IMR-90 (cell line): ENCODE results near the gene KRTAP4-1. TPM values are rescaled to one million over a fixed set of nuclear protein-coding genes. Genes with fewer than 3 reads are reported as not detected.

ENCODE experiments used
- ATAC-seq: fragments of 200-7000 bp; cut with Tn5 transposase; 2 replicates; pipeline ENCODE4 v1.9.1; 2020; ENCODE audit warnings: low read depth, mild to moderate bottlenecking, moderate library complexity
- BruUV-seq: library from RNA; stranded (reverse); fragments of 400-500 nt; replicated peaks from 2 replicates; lab custom pipeline; 2021; lab: Mats Ljungman, UMichigan
- CTCF ChIA-PET: fragments of 300-600 bp; formaldehyde crosslinking; extraction: SDS; loops from one replicate; lab custom pipeline; 2021; ENCODE audit warnings: antibody characterized with exemption; lab: Yijun Ruan, JAX
- POLR2A ChIA-PET: fragments of 300-600 bp; sonication (Branson Sonifier 250); formaldehyde crosslinking; loops from one replicate; lab custom pipeline; 2022; ENCODE audit warnings: antibody characterized with exemption; ENCODE audit not compliant: unreplicated experiment; lab: Charles Lee
- DNase-seq: peaks from one replicate; pipeline ENCODE4 v3.0.0; 2013
- H2AFZ ChIP-seq: replicated peaks from 2 replicates; pipeline ENCODE3; 2013; ENCODE audit warnings: low read length, mild to moderate bottlenecking; ENCODE audit not compliant: poor library complexity
- H2AK5ac ChIP-seq: 2 replicates; pipeline ENCODE4 v1.6.1; 2013; ENCODE audit warnings: low read depth, low read length, inconsistent platforms
- H2AK9ac ChIP-seq: replicated peaks from 2 replicates; pipeline ENCODE3; 2013; ENCODE audit warnings: mild to moderate bottlenecking, low read depth, low read length, moderate library complexity; ENCODE audit not compliant: poor library complexity
- H2BK120ac ChIP-seq: 2 replicates; pipeline ENCODE4 v1.6.1; 2013; ENCODE audit warnings: low read depth, low read length, inconsistent platforms
- H2BK15ac ChIP-seq: 3 replicates; pipeline ENCODE4 v1.6.1; 2013; ENCODE audit warnings: low read depth, low read length, inconsistent platforms
- H2BK20ac ChIP-seq: 2 replicates; pipeline ENCODE4 v1.6.1; 2013; ENCODE audit warnings: low read depth, mild to moderate bottlenecking, inconsistent platforms, low read length, moderate library complexity
- H2BK5ac ChIP-seq: 2 replicates; pipeline ENCODE4 v1.6.1; 2013; ENCODE audit warnings: mild to moderate bottlenecking, low read depth, low read length, inconsistent platforms; ENCODE audit not compliant: poor library complexity, severe bottlenecking
- H3K14ac ChIP-seq: replicated peaks from 2 replicates; pipeline ENCODE4 v1.6.1; 2013; ENCODE audit warnings: low read depth, low read length, inconsistent platforms
- H3K18ac ChIP-seq: 2 replicates; pipeline ENCODE4 v1.6.1; 2013; ENCODE audit warnings: low read depth, low read length, control low read depth
- H3K23ac ChIP-seq: 2 replicates; pipeline ENCODE4 v1.6.1; 2013; ENCODE audit warnings: low read depth, low read length, inconsistent platforms
- H3K27ac ChIP-seq: 2 replicates; pipeline ENCODE4 v1.5.1; 2013; ENCODE audit warnings: mild to moderate bottlenecking, control low read depth, low read length; ENCODE audit not compliant: insufficient read depth
- H3K27me3 ChIP-seq: 2 replicates; pipeline ENCODE4 v1.6.1; 2013; ENCODE audit warnings: low read length; ENCODE audit not compliant: control insufficient read depth, insufficient read depth
- H3K36me3 ChIP-seq: 2 replicates; pipeline ENCODE4 v1.6.1; 2013; ENCODE audit warnings: low read length, mixed read lengths; ENCODE audit not compliant: control insufficient read depth, insufficient read depth
- H3K4ac ChIP-seq: 2 replicates; pipeline ENCODE4 v1.6.1; 2013; ENCODE audit warnings: low read depth, low read length, inconsistent platforms
- H3K4me1 ChIP-seq: 2 replicates; pipeline ENCODE4 v1.6.1; 2013; ENCODE audit warnings: low read length, mixed read lengths; ENCODE audit not compliant: control insufficient read depth, insufficient read depth
- H3K4me2 ChIP-seq: 2 replicates; pipeline ENCODE4 v1.6.1; 2013; ENCODE audit warnings: low read depth, mild to moderate bottlenecking, control low read depth, low read length, moderate library complexity
- H3K4me3 ChIP-seq: 2 replicates; pipeline ENCODE4 v1.5.1; 2013; ENCODE audit warnings: low read depth, mild to moderate bottlenecking, control low read depth, low read length, moderate library complexity; ENCODE audit not compliant: insufficient read depth
- H3K56ac ChIP-seq: 2 replicates; pipeline ENCODE4 v1.6.1; 2013; ENCODE audit warnings: low read length, inconsistent platforms; ENCODE audit not compliant: insufficient read depth; ENCODE audit errors: extremely low read depth
- H3K79me1 ChIP-seq, 2 experiments: 2 replicates each; pipeline ENCODE4 v1.6.1; 2013; ENCODE audit warnings: low read length in 2 of 2, inconsistent platforms in 1 of 2, low read depth in 1 of 2
- H3K9ac ChIP-seq: 2 replicates; pipeline ENCODE4 v1.6.1; 2013; ENCODE audit warnings: low read depth, low read length, control low read depth
- H3K9me1 ChIP-seq: 2 replicates; pipeline ENCODE4 v1.6.1; 2013; ENCODE audit warnings: low read length, inconsistent platforms; ENCODE audit not compliant: insufficient read depth
- H3K9me3 ChIP-seq: 2 replicates; pipeline ENCODE4 v1.6.1; 2013; ENCODE audit warnings: low read length; ENCODE audit not compliant: control insufficient read depth, insufficient read depth
- H4K20me1 ChIP-seq: 2 replicates; pipeline ENCODE4 v1.6.1; 2013; ENCODE audit warnings: low read length, inconsistent platforms; ENCODE audit not compliant: insufficient read depth
- H4K5ac ChIP-seq: 2 replicates; pipeline ENCODE4 v1.6.1; 2013; ENCODE audit warnings: mild to moderate bottlenecking, low read depth, low read length, control low read depth
- H4K8ac ChIP-seq, 2 experiments: 2 replicates each; pipeline ENCODE4 v1.6.1; 2013; ENCODE audit warnings: low read depth in 2 of 2, low read length in 2 of 2, control low read depth in 1 of 2, inconsistent platforms in 1 of 2
- H4K91ac ChIP-seq: 2 replicates; pipeline ENCODE4 v1.6.1; 2013; ENCODE audit warnings: low read depth, low read length, inconsistent platforms; ENCODE audit not compliant: insufficient read depth
- RFX5 ChIP-seq: IDR thresholded peaks from 2 replicates; pipeline ENCODE4 v1.8.0; 2012; ENCODE audit warnings: low read depth, mild to moderate bottlenecking, low read length, moderate library complexity
- WGBS, 2 experiments: methylation state at CpG; one replicate each; pipeline versions ENCODE4 v1.1.5 to v1.1.7; 2013; ENCODE audit warnings: missing lambda C conversion rate in 2 of 2; ENCODE audit not compliant: insufficient read length in 1 of 2; ENCODE audit errors: extremely low coverage in 2 of 2; 5-methylcytosine and 5-hydroxymethylcytosine counted together
- dilution Hi-C: fragments of 300-500 bp; cut with HindIII; formaldehyde crosslinking; loops from one replicate; pipeline ENCODE4 v1.14.3; 2018; ENCODE audit warnings: low sequenced_read_pairs; ENCODE audit not compliant: unreplicated experiment
- in situ Hi-C: fragments of 300-500 bp; cut with MboI; formaldehyde crosslinking; loops from 3 replicates; pipeline ENCODE4 v1.14.3; 2019; ENCODE audit warnings: low sequenced_read_pairs, inconsistent platforms, mixed read lengths
- intact Hi-C: fragments of 100-400 bp; cut with micrococcal nuclease; formaldehyde crosslinking; loops from 2 replicates; pipeline ENCODE4 v1.10.0; 2022
- polyA plus RNA-seq, 3 experiments: library from polyadenylated mRNA; depleted of rRNA; stranded (reverse); fragments of >200 nt; gene quantifications; 2 replicates each; pipeline ENCODE4 v1.2.3, GENCODE V29; 2012; ENCODE audit warnings: low replicate concordance in 1 of 3
- total RNA-seq: library from RNA; depleted of rRNA; stranded (reverse); fragments of >200 nt; gene quantifications from 2 replicates; pipeline ENCODE4 v1.2.3, GENCODE V29; 2012
- TF ChIP-seq, protein P1 (sequence below): fragments of 150-350 bp; IDR thresholded peaks from 2 replicates; pipeline ENCODE4 v1.6.1; 2017; ENCODE audit warnings: mild to moderate bottlenecking, antibody characterized with exemption, low read length, low read depth

KRTAP4-1 gene
- total and polyA plus RNA-seq, 2 of the 4 experiments (the other 2 are of a cell fraction): not detected

DNA sequence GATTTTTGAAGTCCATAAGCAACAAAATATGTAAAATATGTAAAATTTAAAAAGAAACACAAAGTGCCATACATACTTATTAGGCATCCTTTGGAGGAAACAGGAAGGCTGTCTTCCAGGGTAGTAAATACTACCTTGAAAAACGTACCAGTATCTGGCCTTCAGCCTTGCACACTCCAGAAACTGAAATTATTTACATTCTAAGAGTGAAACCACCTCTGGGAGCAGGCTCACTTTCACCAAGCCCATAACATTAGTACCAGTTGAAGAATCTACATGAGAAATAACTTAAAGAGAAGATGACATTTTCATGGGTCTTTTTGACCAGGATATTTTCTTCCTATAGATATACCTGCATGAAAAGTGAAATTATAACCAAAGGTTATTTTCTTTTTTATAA is 11.4 kb upstream of the KRTAP4-1 start:
- Histone ChIP-seq H2BK120ac (no peak overlapping the region), H3K56ac (no peak overlapping the region), H4K91ac (no peak overlapping the region), H3K4me1 (no peaks in the 10 kb centered on the region), H3K36me3 (no peaks in the 10 kb centered on the region), H3K4me3 (no peak overlapping the region), H4K8ac (no peak overlapping the region), H2BK20ac (no peak overlapping the region), H3K18ac (no peak overlapping the region), H3K27me3 (no peaks in the 10 kb centered on the region; the same call in 1 of the 2 replicates), H2AK5ac (no peak overlapping the region), H3K9ac (no peak overlapping the region), H3K9me3 (no peaks in the 10 kb centered on the region), H2BK5ac (no peak overlapping the region), H3K14ac (no peak overlapping the region), H3K23ac (no peak overlapping the region), H2AK9ac (no peak overlapping the region), H3K4me2 (no peak overlapping the region), H3K4ac (no peak overlapping the region), H2BK15ac (no peak overlapping the region), H3K27ac (no peak overlapping the region), H2AFZ (no peak overlapping the region), H3K79me1 (no peaks in the 10 kb centered on the region), H4K5ac (no peak overlapping the region), H4K20me1 (no peaks in the 10 kb centered on the region), H3K9me1 (no peaks in the 10 kb centered on the region)
- in situ Hi-C loops (no loop called here), dilution Hi-C loops (no loop called here), intact Hi-C loops (no loop called here)
- POLR2A ChIA-PET: no interaction called here
- no peak; the same call in 1 of the 2 replicates for ATAC-seq
- no TSS peak for BruUV-seq
- no CpG with 5 or more reads among the region's 1 CpG for WGBS, 2 experiments
- CTCF ChIA-PET: no interaction called here
- no peak for DNase-seq
- TF ChIP-seq, protein P1, sequence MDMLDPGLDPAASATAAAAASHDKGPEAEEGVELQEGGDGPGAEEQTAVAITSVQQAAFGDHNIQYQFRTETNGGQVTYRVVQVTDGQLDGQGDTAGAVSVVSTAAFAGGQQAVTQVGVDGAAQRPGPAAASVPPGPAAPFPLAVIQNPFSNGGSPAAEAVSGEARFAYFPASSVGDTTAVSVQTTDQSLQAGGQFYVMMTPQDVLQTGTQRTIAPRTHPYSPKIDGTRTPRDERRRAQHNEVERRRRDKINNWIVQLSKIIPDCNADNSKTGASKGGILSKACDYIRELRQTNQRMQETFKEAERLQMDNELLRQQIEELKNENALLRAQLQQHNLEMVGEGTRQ: no peak
- no peak for TF ChIP-seq RFX5
